ENCODE results near the gene SMIM33.
"Not testable (repeated sequence)": the region's sequence is repeated elsewhere in the genome, so short reads cannot be mapped to it uniquely, and the experiment has no call there.

Gene SMIM33

GRCh38 chr5:139457653-139458306, 13.0 kb upstream of the SMIM33 start:
- DNase-seq, result no peak

DNA sequence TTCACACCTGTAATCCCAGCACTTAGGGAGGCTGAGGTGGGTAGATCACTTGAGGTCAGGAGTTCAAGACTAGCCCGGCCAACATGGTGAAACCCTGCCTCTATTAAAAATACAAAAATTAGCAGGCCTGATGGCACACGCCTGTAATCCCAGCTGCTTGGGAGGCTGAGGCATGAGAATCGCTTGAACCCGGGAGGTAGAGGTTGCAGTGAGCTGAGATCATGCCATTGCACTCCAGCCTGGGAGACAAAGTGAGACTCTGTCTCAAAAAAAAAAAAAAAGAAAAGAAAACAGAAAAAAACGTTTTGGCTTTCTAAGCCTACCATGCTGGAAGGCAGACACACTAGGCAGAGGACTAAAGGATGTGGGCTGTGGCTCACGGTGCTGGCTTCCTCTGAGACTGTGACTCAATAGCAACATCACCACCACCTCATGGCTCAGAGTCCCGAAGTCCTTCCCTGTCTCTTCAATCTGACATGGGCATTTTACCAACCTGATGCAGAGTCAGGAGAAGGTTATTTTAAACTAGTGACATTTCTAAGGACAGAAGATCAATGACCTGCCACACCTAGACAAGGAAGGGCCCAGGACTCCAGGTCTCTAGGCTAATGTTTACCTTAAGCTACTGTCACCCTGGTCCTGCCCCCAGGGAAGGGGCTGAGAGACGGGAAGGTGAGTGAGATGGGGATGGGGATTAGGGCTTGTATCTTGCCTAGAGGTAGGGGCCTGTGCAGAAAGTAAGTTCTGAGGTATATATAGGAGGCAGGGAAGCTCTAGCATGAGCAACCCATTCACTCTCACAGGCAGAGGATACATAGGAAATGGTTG, 12.0 kb upstream of the SMIM33 start:
- peak; percentile 67 for DNase-seq

DNA sequence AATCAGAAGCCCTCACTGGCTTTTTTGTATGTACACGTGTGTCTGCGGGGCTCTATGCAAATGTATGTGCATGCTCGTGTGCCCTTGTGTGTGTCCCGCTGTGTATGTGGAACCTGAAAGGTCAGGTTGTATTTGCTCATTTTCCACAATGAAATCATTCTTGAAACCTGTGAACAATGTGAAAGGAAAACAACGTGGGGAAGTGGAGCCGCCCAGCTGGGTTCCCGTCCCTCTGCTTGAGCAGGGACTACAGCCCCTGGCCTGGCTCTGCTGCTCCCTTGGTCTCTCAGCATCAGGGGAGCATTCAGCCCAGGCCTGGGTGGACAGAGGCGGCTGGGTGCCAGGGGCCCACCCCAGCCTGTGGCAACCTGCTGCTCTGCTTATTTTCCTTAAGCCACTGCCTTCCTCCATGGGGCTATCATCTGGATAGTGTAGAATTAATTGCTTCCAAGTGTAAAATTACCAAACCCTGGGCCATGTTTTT, 11.3 kb upstream of the SMIM33 start:
- no peak for DNase-seq

DNA sequence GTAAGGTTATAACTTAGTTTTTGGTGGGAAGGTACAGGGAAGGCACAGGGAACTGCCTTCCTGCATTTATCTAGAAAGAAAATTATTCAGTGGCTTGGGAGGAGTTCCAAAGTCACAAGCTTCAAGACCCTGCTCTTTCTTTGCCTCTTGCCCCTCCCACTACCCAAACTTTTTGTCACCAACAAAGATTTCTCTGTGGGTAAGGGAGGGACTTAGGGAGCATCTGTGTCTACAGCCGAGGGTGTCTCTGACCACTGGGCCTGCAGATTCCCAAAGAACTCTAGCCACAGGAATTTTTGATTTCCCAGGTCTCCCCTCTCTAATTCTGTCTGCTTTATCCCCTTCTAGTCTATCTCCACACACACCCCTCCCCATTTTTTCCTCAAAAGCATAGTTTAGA, 10.3 kb upstream of the SMIM33 start:
- no peak for DNase-seq

DNA sequence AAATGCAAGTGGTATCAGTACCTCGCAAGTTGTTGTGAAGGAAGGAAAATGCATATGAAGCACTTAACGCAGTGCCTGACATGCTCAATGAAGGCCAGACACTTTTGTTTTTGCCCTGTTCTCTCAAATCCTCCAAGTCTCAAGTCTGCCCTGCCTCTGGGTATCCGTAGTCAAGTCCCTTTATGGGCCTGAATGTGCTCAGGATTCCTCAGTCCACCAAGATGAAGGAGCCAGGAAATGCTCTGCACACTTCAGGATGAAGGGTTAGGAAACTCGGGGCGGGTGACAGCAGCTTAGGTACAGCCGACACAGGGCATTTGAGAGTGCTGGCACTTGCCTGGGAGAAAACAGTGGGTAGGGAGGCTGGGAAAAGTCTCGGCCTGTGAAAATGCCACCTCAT, 9.6 kb upstream of the SMIM33 start:
- DNase-seq, result no peak

- DNase-seq, result peak; percentile 54
Measured at GRCh38 chr5:139461698-139462097, 9.1 kb upstream of the SMIM33 start.

GRCh38 chr5:139462586-139463276, 8.1 kb upstream of the SMIM33 start, which contains the start of gene ECSCR:
ECSCR (minus strand) TSS chr5:139462743; CDS start chr5:139462670, 73 bp downstream.
- DNase-seq, result no peak

GRCh38 chr5:139468421-139468931, 2.3 kb upstream of the SMIM33 start:
- DNase-seq, result peak; percentile 84

DNA sequence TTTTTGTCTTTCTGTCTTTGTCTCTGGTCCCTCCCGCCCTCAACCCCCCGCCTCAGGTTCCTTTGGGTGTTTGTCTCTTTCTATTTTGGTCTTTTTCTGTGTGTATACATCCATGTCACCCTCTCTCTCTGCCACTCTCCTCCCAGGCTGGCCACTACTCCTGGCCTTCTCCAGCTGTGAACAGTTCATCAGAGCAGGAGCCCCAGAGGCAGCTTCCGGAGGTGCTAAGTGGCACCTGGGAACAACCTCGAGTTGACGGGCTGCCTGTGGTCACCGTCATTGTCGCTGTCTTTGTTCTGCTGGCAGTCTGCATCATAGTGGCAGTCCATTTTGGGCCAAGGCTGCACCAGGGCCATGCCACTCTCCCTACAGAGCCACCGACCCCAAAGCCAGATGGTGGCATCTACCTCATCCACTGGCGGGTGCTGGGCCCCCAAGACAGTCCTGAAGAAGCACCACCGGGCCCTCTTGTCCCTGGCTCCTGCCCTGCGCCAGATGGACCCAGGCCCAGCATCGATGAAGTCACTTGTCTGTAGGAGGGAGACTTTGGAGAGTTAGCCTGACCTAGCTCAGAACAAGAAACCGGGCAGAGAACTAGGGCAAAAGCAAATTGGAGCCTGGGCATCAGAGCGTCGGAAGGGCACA, 1.7 kb downstream of the SMIM33 start:
- no peak for DNase-seq

DNA sequence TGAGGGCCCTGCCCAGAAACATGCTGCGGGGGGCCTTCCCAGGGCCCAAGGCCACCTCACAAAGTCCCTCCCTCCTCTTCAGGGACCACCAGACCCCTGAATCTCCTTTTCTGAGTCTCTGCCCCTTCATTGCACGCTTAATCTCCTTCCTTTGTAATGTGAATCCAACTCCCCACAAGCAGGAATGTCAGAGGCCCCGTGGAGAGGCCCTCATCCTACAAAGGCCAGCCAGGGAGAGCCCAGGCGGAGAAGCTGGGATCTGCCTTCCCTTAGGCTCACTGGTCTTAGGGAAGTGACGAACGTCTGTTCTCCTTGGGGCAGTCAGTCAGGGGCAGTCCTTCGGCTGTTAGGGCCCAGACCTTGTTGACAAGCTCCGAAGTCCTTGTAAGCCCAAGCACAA, 2.3 kb downstream of the SMIM33 start:
- no peak for DNase-seq

- no peak for DNase-seq
Measured at GRCh38 chr5:139473565-139473964, 2.8 kb downstream of the SMIM33 start.

GRCh38 chr5:139474890-139475791, 4.3 kb downstream of the SMIM33 start:
- DNase-seq, result peak; percentile 65

GRCh38 chr5:139475865-139476617, 5.2 kb downstream of the SMIM33 start:
- no peak for DNase-seq

DNA sequence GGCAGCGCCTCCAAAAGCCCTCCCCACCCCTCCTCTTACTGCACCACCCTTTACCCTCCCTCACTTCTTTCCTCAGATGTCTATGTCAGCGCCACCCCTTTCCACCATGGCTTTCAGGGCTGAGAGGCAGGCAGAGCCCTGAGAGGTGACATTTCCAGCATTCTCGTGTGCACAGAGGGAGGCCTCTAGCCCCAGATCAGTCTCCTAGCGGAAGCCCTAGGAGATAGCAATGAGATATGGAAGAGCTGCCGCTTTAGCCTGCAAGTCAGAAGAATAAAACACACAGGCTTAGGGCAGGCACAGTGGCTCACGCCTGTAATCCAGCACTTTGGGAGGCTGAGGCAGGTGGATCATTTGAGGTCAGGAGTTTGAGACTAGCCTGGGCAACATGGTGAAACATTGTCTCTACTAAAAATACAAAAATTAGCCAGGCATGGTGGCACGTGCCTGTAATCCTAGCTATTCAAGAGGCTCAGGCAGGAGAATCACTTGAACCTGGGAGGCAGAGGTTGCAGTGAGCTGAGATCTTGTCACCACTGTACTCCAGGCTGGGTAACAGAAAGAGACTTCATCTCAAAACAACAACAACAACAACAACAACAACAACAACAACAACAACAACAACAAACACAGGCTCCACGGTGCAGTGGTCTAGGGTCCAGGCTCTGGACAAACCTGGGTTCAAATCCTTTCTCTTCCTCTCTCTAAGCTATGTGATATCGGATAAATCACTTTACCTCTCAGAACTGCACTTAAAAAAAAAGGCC, 8.0 kb downstream of the SMIM33 start:
- DNase-seq, result not testable (repeated sequence)

DNA sequence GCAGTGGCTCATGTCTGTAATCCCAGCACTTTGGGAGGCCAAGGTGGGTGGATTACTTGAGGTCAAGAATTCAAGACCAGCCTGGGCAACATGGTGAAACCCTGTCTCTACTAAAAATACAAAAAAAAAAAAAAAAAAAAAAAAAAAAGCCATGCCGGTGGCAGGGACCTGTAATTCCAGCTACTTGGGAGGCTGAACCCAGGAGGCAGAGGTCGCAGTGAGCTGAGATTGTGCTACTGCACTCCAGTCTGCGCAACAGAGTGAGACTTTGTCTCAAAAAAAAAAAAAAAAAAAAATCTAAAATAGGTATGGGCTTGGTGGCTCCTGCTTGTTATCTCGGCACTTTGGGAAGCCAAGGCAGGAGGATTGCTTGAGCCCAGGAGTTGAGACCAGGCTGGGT, 8.9 kb downstream of the SMIM33 start:
- not testable (repeated sequence) for DNase-seq

DNA sequence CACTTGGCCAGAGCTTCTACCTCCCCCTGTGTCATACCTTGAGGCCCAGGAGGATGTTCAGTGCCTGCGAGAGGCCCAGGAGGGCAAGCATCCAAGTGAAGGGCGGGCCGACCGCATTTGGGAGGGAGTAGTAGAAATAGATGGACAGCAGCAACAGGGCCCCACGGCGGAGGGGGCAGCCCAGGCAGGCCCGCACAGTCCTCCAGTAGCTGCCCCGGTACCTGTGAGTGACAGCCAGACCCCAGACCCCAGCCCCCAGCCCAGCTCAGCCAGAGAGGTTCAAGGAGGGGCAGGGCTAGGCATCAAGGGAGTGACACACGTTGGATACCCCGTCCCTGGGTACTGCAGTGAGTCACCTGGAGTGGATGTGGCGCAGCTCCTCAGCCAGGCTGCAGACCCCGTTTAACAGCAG, 10.3 kb downstream of the SMIM33 start:
- DNase-seq, result no peak

GRCh38 chr5:139481580-139482049, 10.8 kb downstream of the SMIM33 start:
- DNase-seq, result peak; percentile 67

DNA sequence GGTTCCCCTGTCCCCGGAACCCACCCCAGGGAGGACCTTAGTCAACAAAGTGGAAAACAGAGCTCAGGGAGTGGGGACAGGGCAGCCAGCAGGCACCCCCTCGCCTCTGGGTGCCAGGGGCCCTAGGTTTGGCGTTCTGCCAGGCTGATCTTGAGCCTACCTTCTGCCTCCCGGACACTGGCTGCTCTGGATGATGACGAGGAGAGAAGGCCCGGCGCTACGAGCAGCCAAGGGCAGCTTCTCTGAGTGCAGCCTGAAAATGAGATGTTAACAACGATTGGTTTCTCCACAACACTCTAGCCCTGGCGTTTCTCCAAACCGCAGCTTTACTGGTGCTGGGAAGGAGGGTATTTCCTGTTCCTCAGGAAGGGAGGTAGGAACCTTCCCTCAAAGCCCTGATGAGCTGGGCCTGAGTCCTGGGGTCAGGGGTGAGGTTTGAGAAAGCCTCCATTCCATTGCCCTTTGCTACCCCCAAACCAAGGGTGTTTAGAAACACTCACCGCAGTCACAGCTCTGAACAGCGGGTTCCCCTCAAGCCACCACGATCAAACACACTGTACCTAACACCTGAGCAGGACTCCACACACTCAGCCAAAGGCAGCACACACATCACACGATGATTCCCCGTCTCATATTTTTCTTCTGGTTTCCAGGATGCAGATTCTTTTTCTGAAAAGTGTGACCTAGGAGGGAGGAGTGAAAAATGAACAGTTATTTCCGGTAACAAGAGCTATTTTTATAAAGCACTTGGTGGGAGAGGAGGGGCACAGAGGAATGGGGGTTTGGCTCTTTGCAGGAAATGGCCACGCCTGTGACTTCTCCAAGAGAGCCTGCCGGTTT, 11.5 kb downstream of the SMIM33 start, which contains the start of gene STING1:
TSS of gene STING1 (minus strand) at position 709 of the 840 bp plus-strand sequence. CDS start 1,054 bp downstream, outside the sequence.
- peak; percentile 91 for DNase-seq

GRCh38 chr5:139482890-139483208, 12.0 kb downstream of the SMIM33 start:
- not testable (repeated sequence) for DNase-seq

Measured in suppressor macrophage treated with lipopolysaccharide for 4 hours (primary cell).